ENCODE data around the gene EPHA5. TPM values are rescaled to one million over a fixed set of nuclear protein-coding genes. Genes with fewer than 3 reads are reported as not detected.

Gene EPHA5
- total RNA-seq, 1 donor: 0.43 TPM

- no peak overlapping the region for H3K4me3 ChIP-seq (ENCODE audit: low read depth, low read length)
- no peak for TF ChIP-seq CTCF (IDR thresholded peaks at IDR 0.05; ENCODE audit: insufficient read depth, low read depth, low read length)
- no peak for DNase-seq (ENCODE audit: low read depth)
Observed at GRCh38 chr4:65597697-65598096, 72.6 kb downstream of the EPHA5 start.

GRCh38 chr4:65592089-65592488 is 78.2 kb downstream of the EPHA5 start:
- no peak for DNase-seq (ENCODE audit: low read depth)
- H3K4me3 ChIP-seq (ENCODE audit: low read depth, low read length): no peak overlapping the region
- TF ChIP-seq CTCF (IDR thresholded peaks at IDR 0.05; ENCODE audit: insufficient read depth, low read depth, low read length): no peak

- no peak overlapping the region for H3K4me3 ChIP-seq (ENCODE audit: low read depth, low read length)
- no peak for TF ChIP-seq CTCF (IDR thresholded peaks at IDR 0.05; ENCODE audit: insufficient read depth, low read depth, low read length)
- DNase-seq (ENCODE audit: low read depth): no peak
Observed at GRCh38 chr4:65589921-65590320, 80.4 kb downstream of the EPHA5 start.

- no peak overlapping the region for H3K4me3 ChIP-seq (ENCODE audit: low read depth, low read length)
- DNase-seq (ENCODE audit: low read depth): no peak
- no peak for TF ChIP-seq CTCF (IDR thresholded peaks at IDR 0.05; ENCODE audit: insufficient read depth, low read depth, low read length)
Observed at GRCh38 chr4:65589331-65589730, 81.0 kb downstream of the EPHA5 start.

- H3K4me3 ChIP-seq (ENCODE audit: low read depth, low read length): no peak overlapping the region
- TF ChIP-seq CTCF (IDR thresholded peaks at IDR 0.05; ENCODE audit: insufficient read depth, low read depth, low read length): no peak
- no peak for DNase-seq (ENCODE audit: low read depth)
Observed at GRCh38 chr4:65580551-65580950, 89.7 kb downstream of the EPHA5 start.

- TF ChIP-seq CTCF (IDR thresholded peaks at IDR 0.05; ENCODE audit: insufficient read depth, low read depth, low read length): no peak
- H3K4me3 ChIP-seq (ENCODE audit: low read depth, low read length): no peak overlapping the region
- no peak for DNase-seq (ENCODE audit: low read depth)
Observed at GRCh38 chr4:65566473-65566872, 103.8 kb downstream of the EPHA5 start.

- DNase-seq (ENCODE audit: low read depth): no peak
- TF ChIP-seq CTCF (IDR thresholded peaks at IDR 0.05; ENCODE audit: insufficient read depth, low read depth, low read length): no peak
- no peak overlapping the region for H3K4me3 ChIP-seq (ENCODE audit: low read depth, low read length)
Observed at GRCh38 chr4:65561164-65561563, 109.1 kb downstream of the EPHA5 start.
